HG03159 (cell line): ENCODE measurements around the gene CRNN.

Source experiments
- ATAC-seq: cut with Tn5 transposase; IDR thresholded peaks from one replicate; pipeline ENCODE4 v1.9.1; 2021; ENCODE audit warnings: mild to moderate bottlenecking, moderate library complexity; ENCODE audit not compliant: unreplicated experiment

Gene CRNN

DNA sequence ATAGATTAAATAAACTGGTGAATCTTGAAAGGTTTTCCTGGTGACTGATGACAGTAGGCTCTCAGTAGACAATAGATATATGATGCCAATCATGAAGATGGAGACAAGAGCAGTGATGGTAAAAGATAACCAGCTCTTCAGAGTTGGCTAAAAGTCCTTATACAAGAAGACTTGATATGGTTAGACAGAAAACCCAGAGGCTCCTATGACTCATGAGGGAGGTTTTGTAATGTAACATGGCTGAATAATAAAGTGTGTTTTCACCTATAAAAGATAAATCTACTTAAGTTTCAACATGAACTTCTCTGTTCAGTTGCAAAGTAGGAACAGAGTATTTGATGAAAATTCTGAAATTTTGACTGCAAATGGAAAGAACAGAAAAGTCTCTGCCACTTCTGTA, 12.7 kb upstream of the CRNN start:
- ATAC-seq: no peak

DNA sequence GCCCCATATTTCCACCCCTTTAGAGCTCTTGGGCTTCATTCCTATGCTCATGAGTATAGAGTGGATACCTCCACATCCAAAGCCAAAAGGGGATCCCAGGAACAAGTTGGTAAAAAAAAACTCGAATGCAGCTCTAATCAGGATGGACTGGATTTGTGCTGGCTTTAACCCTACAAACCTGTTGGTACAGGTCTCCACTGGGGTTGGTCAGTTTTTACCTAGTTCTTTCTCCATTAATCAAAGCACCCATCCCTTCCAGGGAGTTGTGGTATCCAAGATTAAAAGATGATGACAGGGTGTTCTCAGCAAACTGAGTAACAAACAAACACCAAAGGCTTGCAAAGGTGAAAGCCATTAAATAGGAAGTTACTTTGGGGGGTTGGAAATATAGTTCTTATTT, 5.9 kb upstream of the CRNN start:
- ATAC-seq: no peak

DNA sequence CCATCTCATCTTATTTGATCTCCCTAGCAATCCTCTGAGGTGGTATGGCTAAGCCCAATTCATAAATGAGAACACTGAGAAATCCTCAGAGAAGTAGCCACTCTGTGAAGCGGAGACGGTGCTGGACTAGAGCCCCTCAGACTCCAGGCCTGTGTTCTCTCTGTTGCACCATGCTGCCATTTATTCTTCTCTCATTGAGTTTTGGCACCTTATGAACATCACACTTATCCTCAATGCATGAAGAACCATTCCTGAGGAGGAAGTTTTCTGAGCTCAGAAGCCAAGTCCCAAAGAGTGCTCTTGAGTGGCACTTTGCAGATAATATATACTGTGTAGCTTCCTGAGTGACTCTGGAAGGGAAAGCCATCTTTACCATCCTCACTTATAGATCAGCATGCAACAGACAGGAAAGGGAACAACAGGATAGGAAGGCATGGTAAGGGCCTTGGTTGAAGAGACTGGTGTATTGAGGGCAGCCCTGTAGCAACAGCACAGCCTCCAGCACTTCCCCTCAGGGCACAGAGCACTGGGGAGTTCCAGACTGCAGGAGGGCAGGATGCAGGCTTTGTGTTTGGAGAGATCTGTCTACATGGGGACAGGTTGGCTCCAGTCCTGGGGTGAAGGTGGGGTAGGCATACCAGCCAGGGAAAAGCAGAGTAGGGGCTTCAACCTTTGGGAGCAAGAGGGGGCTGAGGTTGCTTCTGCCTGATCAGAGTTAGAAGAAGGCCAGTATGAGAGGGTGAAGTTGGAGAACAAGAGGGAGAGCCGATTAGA, 1.6 kb upstream of the CRNN start:
- no peak for ATAC-seq

DNA sequence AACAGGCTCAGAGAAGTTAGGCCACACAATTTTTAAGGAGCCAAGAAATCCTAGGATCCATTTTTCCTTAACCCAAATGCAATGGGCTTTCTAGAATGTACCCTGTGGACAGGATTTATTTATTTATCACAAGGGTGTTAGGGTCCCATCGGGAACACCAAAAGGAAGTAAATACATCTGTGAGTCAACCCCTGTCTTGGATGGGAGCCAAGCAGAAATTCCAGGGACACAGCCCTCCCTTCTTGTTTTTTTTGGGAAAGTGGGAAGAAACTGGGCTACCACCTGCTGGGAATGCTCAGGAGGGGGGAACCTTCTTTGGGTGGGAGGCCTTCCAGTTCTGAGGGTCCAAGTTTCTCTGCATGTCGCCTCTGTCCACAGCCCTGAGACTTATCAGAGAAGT, 1.3 kb downstream of the CRNN start:
- no peak for ATAC-seq

DNA sequence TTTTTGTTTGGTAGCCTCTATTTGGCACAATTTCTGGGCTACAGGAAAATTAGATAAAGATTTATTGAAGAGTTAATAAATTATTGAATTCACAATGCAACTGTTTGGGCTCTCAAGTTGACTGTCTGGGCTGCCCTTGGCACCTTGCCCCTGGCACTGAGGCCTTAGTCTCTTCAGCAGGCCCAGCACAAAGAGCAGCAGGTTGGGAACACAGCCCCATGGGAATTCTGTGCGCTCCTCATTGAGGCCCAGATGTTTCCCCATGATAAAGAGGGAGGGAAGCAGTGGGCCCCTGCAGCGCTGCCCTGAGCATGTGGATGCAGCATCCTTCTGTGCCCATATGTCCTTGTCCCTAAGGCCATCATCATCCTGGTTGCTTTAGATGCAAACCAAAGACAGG, 2.9 kb downstream of the CRNN start:
- no peak for ATAC-seq

DNA sequence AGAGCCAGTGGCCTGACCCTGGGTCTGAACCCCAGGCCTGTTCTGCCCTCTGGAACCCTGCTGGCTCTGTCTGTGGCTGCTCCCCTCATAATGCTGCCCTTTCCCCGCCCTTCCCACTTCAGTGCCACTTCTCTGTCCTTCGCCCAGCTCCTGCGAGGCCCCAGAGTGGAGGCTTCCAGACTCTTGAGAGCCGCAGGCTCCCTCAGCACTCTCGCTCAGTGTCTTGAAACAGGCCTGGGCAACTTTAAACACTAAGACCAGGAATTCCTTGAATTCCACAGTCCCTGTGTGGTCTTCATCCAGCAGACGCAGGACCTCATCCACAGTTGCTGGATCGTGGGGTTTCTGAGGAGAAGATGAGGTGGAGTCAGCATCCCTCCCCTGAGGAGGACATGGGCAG, 3.5 kb downstream of the CRNN start:
- no peak for ATAC-seq

DNA sequence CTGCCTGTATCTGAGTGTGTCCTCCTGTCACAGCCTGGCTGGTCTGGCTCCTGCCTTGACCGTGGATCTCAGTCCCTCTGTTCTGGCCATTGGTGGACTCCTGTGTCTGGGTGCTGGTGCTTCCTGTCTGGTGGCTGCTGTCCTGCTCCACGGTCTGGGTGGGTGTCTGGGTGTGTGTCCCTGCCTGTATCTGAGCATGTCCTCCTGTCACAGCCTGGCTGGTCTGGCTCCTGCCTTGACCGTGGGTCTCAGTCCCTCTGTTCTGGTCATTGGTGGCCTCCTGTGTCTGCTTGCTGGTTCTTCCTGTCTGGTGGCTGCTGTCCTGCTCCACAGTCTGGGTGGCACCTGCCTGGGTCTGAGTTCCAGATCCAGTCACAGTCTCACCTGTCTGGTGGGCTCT, 4.0 kb downstream of the CRNN start:
- ATAC-seq: no peak

DNA sequence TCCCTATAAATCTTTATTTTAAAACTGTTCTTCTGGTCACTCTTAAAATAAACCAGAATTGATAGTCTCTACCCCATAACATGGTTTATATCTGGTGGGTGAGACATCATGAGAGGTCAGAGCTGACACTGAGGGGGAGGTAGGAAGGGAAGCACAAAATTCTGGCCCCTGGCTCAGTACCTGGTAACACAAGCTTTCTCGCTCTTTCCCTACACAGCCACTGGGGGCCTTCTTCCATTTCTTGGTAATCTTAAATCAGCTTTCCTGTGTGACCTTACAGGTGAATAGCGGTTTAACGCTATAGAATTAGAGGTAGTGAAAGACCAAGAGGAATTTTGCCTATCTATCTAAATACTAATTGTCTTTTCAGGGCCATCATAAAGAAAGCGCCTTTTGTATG, 5.4 kb downstream of the CRNN start:
- no peak for ATAC-seq

DNA sequence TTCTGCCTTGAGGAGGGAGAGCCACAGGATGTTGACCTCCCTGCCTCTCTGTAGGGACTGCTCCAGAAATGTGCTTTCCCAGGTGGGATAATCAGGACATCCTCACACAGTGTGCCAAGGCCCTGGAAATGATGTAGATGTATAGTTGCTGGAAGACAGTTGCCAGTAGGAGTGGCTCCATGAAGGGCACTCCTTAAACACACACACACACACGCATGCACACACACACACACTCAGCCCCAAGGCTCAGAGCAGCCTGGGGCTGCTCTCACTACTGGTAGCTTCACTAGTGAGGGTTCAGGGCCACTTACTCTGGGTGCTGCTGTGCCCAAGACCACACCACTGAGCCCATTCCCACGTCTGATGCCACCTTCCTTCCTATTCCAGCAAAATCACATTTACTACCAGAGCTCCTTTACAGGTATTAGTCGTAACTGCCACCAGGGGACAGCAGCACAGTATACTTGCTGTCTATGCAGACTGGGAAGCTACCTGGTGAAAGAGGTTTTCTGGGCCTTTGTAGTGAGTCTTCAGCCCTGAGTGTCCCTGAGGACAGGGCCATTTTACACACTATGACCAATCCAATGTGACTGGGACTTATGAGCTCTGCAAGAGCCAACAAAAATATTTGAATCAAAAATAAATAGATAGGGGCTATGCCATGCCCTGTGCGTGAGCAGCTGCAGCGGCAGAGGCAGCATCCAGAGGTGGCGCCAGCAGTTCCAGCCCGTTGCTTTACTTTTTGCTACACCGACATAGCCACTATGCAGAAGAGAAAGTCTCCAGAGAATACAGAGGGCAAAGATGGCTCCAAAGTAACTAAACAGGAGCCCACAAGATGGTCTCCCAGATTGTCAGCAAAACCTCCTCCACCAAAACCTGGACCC, 15.0 kb downstream of the CRNN start:
- no peak for ATAC-seq

DNA sequence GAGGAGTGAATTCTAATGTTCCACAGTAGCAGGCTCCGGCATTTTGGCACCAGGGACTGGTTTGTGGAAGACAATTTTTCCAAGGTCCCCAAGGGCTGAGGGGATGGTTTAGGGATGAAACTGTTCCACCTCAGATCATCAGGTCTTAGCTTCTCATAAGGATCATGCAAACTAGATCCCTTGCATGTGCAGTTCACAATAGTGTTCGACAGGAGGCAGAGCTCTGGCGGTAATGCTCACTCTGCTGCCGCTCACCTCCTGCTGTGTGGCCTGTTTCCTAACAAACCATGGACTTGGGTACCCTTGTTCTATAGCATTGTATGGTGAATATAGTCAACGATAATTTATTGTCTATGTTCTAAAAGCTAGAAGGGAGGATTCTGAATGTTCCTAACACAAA, 16.6 kb downstream of the CRNN start:
- no peak for ATAC-seq

DNA sequence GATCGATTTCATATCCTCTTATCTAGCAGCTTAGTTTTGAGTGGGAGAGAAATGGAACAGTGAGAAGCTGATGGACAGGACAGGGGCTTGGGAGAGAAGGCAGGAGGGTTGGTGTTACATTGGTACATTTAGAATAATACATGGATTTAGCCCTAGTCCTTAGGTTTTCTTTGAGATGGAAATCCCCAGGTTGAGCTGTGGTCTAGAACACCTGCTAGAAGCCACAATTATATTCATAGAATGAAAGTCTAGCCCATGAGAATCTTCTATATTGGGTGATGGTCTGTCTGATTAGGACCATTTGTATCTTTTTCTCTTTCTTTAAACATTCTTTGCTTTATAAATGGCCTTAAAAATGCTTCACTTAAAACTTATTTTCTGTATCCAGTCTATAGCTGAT, 19.9 kb downstream of the CRNN start:
- no peak for ATAC-seq

DNA sequence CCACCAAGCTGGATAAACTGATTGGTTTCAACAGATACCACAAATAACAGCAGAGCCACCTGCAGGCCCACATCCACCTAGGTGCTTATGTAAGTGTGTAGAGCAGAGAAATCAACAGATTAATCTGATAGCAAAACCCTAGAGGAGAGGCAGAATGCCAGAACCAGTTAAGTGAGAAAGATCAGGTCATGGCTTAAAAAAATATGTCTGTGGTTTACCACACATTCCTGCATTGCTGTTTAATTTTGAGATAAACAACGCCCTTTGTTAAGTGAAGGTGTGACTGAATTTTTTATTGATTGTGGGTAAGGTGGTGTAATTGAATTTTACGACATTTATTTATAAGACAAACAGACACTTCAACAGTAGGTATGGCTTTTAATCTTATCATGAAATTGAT, 21.2 kb downstream of the CRNN start:
- ATAC-seq: no peak

DNA sequence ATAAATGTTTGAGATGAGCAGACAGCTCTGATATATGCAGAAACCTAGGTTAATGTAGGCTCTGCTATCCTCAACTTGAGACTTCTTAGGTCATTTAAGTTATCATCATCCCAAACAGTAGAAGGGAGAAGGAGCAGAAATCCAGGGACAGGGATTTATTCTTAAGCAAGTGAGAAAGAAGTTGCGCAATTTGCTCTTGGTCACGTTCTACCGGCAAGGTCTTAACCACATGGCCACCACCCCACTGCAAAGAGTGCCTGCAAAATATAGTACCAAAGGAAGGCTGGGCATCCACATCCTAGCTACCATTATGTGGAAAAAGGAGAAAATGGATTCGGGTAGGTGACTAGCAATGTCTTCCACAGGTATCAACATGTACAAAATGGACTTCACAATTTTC, 25.2 kb downstream of the CRNN start:
- ATAC-seq: no peak

DNA sequence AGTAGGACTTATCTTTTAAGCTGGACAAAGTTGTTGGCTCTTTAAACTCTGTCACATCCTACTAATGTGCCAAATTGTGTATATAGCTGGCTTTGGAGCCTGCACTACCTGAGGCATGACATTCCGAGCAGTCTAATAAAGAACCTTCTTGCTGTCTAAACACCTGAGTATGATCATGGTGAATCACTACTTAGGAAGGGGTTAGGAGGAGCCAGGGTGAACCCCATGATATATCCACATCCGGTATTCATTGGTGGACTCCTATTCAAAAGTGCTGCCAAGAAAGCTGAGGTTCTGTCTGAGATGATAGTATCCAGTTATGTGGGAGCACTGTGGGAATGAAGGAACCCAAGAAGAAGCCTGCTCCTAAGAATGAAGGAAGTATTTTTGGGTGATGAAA, 27.1 kb downstream of the CRNN start:
- ATAC-seq: no peak

DNA sequence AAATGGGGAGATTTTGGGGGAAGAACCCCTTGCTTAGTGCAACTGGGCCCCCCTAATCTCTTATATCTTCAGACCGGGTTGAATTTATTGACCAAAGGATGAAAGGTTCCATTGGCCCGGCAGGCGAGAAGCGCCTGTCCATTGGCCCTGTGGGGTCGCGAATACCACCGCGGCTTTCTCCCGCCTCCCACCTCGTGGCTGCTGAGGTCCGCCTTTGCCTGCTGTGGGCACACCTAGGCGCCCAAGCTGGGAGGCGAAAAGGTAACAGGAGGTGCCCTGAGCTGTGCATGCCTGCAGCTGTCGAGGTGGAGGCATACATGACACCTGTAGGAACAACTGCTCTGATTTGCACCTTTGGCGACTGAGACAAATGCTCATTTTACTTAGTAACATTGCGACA, 33.1 kb downstream of the CRNN start:
- no peak for ATAC-seq

DNA sequence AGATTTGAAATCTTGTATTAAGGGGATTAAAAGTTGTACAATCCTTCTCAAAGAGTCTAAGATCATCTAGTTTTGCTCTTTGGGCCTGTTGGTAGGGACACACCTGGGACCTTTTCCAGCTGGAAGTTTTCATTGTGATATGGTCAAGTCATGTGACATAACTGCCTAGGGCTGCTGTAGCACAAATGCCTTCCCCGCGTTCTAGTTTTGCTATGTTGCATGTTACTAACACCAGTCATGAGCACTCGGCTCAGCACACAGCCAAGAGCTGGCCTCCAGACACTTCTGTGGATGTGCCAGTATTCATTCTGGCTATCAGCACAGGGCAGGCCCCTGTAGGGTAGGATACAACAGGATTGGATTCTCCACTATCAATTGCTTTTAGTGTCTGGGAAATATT, 39.6 kb downstream of the CRNN start:
- ATAC-seq: no peak

DNA sequence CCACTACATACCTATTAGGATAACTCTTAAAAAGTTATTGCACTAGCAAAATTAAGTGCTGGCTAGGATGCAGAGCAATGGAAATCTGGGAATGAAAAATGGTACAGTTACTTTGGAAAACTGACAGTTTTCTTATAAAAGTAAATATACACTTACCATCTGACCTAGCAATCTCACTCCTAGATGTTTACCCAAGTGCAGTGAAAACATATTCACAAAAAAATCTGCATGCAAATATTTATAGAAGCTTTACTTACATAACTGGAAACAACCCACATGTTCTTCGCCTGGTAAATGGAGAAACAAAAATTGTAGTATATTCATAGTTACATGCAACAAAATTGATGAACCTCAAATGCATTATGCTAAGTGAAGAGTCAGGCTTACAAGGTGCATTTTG, 41.4 kb downstream of the CRNN start:
- no peak for ATAC-seq

DNA sequence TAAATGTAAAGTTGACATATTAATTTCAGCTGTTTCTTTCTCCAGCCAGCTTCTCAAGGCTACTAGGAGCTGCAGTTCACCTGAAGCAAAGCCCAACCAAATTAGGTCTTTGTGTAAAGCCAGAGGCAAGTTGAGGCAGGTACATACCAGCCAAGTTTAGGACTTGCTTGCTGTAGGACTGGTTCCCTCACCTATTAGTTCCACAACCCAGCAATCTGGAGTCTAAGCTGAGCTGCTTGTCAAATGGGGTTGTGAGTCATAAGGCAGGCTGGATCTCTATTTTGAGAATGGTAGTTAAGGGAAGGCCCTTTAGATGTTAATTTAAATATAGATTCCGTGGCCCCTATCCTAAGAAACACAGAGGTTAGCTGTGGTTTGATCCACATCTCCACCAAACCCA, 46.6 kb downstream of the CRNN start:
- no peak for ATAC-seq

DNA sequence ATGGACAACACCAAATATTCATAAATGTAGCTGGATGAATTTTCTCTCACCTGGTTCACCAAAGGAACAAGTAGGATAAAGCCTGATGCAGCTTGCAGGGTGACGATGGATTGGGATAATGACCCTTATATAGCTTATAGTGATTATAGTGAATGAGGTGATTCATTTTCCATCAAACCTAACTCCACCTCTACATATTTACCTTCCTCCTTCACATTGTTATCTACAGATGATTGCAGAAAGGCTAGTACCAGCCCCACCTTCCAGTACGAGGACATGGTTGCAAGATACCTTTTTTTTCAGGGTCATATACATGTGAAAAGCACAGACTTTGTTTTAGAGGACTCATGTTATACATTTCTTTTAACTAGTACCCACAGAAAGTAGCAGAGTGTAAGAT, 54.2 kb downstream of the CRNN start, which contains the start of gene FLG2:
FLG2 (minus strand) TSS at position 101 of the 400 bp plus-strand sequence. CDS start 1,122 bp downstream, outside the sequence.
- ATAC-seq: no peak
